NCI-H146 treated with DMSO at 0.1 percent for 48 hours (cell line): ENCODE measurements around the gene ICA1.
A peak's percentile ranks its signal among the peaks of the same experiment; 100 is the strongest.
"Not testable (repeated sequence)": the region's sequence is repeated elsewhere in the genome, so short reads cannot be mapped to it uniquely, and the experiment has no call there.

Source experiments
- DNase-seq: peaks from one replicate; lab custom pipeline; 2025; ENCODE audit not compliant: unreplicated experiment; lab: John Stamatoyannopoulos, UW

Gene ICA1

DNA sequence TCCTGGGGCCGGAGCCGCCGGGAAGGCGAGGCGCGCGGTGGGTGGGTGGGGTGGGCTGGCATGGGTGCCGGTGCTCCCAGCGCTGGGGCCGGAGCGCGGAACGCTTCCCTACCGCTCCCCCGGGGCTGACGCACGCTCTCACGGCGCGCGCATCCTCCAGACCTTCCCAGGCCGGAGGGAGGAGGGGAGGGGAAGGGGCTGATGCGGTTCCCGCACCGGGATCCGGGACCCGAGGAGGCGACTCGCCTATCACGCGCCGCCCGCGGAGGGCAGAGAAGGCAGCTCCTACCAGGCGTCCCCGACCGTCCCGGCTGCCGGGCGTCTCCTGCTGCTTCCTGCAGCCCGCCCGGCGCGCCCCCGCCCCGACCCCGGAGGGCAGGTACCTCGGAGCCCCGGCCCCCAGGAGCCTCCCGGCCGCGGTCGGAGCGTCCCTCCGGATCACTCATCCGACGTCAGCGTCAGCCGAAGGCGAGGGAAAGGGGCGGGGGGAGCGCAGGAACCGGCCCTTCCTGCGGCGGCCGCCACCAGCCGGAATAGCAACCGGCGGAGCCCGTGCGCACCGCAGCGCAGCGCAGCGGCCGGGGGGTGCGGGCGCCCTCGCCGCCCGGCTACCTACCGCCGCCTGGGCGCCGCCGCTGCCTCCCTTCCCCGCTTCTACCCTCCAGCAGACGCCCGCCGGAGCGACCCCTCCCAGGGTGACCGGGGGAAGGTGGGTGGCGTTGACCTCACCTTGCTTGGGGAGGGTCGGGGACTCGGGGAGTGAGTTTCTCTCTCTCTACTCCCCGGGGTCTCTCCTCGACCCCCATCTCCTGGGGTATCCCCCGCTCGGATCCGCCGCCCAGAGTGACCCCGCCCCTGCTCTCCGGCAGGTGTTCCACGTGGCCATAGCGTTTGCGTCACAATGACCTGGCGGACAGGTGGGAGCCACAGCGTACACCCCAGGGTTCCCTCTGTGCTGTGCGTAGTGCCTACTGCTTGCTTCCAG, at the start of gene ICA1:
ICA1 (minus strand) TSS at position 457 of the 985 bp plus-strand sequence. CDS start 26,241 bp downstream, outside the sequence.
- DNase-seq, result peak; percentile 85

DNA sequence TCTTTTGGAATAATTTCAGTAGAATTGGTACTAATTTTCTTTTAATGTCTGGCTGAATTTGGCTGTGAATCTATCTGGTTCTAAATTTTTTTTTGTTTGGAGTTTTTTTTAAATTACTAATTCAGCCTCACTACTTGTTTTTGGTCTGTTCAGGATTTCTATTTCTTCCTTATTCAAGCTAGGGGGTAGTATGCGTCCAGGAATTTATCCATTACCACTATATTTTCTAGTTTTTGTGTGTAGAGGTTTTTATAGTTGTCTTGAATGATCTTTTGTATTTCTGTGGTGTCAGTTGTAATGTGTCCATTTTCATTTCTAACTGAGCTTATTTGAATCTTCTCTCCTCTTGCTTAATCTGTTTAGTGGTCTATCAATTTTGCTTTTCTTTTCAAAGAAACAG, 48.9 kb upstream of the ICA1 start:
- DNase-seq, result no peak

DNA sequence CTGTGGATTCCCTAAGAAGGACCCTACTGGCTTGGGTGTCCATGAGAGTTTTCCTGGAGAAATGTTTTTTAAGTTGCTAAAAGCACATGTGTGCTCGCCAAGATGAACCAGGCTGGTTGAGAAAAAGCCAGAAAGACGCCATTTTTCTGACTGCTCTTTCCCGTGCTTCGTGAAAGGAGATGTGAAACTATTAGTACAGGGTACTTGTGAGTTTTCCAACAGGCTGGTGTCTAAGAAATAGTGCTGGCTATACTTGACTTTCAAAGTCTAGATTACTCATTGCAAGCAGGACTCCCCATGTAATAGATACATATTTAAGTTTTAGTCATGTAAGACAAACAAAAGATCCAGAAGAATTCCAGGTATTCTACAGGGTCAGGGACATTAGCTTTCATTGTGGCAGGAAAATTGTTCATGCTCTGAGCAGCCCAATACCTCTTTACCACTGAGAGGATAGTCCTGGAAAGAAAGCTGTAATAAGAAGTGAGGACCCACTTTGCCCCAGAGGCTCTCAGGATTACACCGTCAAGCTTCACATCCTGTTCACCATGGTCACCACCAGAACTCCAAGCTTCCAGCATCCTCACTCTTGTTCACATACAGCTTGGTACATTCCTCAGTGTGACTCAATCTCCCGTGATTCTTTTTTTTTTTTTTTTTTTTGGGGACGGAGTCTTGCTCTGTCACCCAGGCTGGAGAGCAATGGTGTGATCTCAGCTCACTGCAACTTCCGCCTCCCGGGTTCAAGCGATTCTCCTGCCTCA, 43.8 kb upstream of the ICA1 start:
- no peak for DNase-seq

DNA sequence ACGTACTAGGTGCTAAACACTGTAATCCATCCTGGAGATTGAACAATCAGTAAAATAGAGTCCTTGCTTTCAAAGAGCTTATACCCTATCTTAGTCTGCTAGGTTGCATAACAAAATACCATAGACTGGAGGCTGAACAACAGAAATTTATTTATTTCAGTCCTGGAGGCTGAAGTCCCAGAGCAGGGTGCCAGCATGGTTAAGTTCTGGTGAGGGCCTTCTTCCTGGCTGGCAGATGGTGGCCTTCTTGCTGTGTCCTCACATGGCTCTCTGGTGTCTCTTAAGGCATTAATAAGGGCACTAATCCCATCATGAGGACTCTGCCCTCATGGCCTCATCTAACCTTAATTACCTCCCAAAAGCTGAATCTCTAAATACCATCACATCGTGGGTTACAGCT, 43.1 kb upstream of the ICA1 start:
- no peak for DNase-seq

DNA sequence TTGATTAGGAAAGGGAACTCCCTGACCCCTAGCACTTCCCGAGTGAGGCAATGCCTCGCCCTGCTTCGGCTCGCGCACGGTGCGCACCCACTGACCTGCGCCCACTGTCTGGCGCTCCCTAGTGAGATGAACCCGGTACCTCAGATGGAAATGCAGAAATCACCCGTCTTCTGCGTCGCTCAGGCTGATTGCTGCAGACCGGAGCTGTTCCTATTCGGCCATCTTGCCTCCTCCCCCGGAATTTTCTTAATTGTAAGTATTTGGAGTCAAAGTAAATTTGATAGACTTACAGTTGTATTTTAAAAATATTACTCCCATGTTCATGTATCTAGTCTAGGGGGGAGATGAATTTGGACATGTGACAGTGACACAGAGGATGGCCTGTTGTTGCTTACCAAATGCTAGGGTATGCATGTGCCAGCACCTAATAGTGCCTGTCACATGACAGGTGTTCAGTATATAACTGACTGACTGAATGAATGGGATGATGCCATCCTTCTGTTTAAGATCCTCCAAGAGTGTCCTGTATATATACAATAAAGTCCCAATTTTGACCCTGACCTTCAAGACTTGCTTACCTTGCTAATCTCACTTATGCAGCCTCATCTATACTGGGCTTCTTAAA, 42.0 kb upstream of the ICA1 start:
- DNase-seq, result no peak

DNA sequence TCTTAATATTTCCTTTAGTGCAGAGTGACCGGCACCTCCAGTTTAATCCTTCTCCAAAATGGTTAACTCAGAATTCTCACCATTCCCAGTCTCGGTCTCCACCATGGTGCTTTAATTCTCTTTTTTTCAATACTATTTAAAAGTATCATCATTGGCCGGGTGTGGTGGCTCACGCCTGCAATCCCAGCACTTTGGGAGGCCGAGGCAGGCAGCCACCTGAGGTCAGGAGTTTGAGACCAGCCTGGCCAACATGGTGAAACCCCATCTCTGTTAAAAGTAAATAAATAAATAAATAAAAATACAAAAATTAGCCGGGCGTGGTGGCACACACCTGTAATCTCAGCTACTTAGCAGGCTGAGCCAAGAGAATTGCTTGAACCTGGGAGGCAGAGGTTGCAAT, 35.1 kb upstream of the ICA1 start:
- not testable (repeated sequence) for DNase-seq

DNA sequence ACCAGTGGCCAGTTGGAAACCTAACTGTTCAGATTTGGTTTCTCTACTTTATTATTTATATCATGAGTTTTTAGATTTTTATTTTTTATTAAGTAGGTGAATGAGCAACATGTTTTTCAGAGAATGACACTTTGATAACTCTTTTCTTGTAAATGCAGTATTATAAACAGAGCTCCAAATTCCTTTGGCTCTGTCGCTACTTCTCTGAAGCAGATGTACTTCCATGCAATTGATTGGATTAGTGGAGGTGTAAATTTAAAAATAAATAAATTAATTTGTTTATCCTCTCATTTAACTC, 34.3 kb upstream of the ICA1 start:
- no peak for DNase-seq

DNA sequence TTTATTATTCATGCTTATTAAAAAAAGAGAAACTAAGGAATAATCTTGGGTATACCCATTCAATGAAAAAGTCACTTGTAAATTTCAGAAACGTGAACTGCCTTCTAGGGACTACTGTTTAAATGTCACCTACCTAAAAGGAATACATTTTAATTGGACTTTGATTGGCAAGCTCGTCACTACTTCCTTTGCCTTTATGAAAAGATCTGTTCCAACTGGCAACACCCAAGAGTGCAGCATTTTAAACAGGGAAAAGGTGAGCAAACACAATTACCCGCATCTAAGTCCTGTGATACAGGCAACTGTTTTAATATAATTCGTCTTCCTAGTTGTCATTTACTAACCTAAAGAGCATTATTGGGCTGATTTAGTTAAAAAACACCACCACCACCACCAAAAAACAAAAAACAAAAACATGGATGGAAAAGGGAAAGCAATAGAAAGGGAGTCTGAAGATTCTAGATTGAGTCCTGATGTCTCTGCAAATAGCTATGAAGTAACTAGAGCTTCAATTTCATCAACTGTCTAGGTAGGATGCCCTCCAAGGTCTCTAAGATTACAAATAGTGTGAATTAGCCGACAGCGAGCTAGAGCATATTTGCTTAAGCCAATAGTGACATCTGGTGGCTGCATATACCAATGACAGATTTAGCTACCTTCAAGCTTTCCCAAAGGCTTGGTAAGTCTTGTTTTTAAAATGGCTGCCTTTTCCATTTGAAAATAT, 33.8 kb upstream of the ICA1 start:
- DNase-seq, result peak; percentile 94

DNA sequence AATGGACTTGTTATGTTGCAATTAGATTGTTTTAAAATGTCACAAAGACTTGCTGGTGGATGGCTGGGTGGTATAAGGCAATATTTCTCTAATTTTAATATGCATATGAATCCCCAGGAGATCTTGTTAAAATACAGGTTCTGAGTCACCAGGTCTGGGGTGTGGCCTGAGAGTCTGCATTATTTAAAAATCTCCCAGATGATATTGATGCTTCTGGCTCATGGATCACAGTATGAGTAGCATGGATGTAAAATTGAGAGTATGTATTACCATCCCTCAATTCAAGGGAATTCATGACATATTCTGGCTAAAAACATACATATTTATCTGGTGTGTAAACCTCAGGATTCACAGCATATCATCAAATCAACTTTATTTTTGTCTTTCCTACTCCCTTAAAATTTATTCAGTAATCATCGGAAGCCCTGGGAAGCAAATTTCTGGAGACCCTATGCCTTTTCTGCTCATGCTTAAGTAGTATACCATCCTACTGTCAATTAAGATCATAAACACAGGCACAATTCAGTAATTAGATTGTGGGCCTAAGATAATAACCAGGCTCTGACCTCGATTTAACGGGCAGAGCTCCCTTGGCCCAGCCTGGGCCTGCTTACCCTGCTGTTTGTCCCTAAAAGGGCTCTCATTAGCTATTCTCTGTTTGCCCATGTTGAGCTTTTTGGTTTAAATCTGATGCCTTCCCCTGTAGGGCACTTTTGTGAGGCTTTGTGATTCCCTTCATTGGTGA, 29.6 kb upstream of the ICA1 start:
- peak; percentile 87 for DNase-seq

DNA sequence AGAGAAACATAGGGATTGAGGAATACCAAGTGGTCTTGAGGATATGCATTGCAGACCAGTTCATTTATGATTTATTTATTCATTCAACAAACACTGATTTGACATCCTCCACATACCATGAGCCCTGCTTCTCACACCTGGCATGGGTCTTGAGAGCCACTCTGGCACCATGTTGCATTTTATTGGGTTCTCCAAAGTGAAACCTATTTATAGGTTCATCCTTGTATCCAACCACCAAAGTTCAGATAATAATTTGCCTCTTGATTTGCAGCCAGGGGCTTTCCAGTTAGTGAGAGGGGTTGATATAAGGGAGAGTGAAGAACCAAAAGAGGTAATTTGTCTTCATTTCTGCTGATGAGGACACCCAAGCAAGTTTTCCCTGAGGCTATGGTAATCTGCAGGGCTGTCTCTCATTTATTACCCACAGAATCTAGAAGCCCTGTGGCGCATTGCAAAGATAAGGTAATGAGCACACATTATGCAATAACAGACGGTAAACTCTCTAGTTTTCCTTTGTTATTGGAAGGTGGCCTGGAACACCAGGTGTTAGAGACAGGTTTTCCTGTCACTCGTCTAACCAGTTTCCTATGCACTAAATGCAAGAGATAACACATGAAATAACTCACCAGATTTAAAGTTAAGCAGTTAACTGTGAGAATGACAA, 28.8 kb upstream of the ICA1 start:
- peak; percentile 98 for DNase-seq

DNA sequence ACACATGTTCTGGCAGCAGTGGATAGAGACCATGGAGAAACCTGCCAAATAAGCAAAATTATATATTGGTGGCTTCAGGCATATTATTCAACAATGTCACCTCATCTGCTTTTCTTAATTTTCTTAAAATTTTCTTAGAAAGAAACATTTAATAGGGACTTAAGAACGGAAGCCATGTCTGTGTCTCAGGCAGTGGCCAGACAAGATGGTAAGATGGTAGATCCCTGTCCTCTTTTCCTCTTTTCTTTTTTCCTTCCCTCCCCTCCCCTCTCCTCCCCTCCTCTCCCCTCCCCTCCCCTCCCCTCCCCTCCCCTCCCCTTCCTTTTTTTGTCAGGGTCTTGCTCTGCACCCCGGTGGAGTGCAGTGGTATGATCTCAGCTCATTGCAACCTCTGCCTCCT, 24.2 kb upstream of the ICA1 start:
- no peak for DNase-seq

DNA sequence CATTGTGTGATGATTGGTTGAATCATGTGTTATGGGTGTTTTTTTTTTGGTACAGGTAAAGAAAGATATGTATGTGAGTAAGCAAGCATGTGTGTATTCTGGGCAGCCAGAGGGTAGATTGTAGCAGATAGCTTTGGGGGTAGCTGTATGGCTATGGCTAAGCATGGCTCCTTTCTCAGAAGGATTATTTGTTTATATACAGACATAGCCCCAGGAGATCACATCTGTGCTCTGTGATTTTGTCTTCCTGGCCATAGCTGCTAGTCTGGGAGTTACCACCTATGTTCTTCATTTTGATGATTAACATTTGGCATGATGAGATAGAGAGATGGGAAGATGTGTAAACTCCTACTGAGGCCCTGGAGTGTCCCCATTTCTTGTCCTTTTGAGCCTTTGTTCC, 23.2 kb upstream of the ICA1 start:
- no peak for DNase-seq

DNA sequence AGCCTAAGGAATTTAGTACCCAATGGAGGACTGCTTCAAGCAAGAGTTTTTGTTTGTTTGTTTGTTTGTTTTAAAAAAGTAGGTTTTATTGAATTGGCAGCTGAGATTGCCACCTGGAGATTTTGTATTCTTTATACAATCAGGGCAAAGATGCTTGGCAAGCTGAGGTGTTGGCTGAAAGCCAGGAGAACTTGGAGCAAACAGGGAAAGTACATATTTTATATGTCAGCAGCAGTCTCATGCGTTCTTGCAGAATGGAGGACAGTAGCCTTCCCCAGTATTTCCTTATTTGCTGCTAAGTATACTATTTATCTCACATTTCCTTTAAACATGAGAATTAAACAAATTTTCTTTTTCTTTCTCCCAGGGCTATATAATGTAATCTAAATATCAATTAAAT, 22.6 kb upstream of the ICA1 start:
- DNase-seq, result no peak

DNA sequence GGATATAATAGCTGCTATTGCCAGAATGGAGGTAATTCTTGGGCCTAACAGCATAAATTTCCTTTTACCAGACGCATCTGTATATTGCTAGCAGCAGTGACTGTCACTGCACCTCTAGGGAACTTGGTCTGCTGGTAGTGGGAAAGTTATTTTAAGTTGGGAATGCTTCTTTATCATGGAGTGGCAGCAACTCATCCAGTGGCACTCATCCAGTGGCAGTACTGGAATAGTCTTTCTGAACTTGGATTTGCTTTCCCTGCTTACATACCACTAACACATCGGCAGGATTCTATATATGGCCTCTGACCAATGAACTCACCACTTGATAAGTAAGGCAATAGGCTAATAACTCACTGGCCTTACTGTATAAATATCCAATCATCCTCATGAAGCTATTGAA, 22.0 kb upstream of the ICA1 start:
- no peak for DNase-seq

DNA sequence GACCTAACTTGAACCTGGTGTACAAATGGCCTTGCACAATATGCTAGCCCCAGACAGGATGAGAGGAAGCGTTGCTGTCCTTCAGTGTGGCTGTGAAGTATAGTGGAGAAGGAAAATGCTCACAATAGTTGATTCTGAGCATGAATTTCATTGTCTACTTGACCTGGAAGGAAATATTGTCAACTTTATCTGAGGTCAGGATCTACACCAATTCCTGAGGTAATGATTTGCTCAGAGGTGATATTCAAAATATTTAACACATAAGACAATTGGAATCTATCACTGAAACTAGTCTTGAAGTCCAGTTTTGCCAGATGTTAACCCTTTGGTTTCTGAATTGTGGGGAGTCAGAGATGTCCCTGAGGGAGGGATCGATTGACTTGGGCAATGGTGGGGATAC, 20.9 kb upstream of the ICA1 start:
- no peak for DNase-seq

DNA sequence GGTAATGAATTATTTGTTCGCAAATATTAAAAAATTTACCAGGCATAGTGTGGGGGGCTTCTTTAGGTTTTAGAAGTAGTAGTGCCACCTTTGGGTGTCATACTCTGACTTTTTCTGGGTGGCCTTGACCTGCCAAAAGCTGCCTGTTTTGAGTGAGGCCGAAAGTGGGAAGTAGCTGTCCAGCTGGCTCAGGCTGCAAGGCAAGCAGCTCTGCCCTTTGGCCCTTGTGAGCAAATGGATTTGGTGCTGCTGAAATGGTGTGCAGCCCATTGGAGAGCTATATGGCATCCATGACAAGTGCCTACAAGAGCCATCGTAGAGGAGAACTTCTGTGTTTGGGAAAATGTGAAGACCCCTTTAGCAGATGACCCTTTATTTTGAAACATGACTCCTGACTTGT, 20.2 kb upstream of the ICA1 start:
- no peak for DNase-seq

DNA sequence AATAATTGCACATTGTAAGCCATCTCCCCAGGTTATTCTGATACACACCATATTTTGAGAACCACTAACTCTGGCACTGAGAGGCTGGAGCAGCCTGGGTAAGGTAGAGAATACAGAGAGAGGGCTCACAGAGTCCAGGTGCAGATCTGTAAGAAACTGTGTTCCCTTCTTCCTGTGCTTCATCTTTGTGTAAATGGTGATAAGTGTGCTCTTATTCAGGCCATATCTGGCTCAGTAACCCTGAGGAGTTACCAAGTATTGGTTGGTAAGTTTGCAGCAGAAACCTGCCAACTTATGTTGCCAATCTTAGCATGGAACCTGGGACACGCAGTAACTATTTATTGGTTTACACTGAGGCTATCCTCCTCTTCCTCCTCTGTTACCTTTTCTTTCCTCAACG, 16.2 kb upstream of the ICA1 start:
- peak; percentile 59 for DNase-seq

DNA sequence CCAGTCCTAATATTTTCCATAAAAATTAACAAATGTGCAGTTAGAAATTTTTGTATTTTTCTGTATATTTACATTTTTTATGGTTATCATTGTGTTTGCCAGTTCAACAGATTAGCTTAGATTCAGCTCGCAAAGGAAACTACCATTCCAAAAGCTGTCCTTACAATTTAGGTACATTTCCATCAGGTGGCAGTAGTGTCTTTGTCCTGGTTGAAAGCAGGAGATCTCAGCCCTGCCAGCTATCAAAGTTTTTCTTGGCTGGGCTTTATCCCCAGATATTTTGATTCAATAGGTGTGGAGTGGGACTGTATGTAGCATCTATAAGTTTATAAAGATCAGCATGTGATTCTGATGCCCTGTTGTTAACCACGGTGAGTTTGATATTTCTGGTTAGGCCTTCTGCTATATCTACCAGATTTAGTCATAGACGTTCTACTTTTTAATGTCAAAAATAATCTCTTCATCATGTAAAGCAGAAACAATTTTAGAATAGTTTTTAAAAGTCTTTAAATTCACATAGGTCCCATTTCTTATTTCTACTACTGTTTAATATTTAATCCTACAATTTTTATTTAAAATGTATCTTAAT, 15.5 kb upstream of the ICA1 start:
- DNase-seq, result peak; percentile 80

DNA sequence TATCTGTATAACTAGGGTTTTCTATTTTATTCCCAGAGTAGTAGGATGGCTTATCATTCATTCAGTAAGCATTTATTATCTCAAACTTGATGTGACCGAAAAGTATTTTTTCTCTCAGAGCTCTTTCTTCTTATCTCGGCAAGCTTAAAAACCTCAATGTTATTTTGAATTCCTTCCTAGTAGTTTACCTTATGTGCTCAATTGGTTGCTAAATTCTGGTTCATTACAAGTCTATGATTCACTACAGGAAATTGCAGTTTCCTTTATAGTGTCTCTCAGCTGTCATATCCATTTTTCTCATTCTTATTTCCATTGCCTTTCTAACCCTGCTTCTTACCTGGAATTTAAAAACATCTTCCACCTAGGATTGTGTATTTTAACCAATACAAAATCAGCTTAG, 12.6 kb upstream of the ICA1 start:
- DNase-seq, result no peak

DNA sequence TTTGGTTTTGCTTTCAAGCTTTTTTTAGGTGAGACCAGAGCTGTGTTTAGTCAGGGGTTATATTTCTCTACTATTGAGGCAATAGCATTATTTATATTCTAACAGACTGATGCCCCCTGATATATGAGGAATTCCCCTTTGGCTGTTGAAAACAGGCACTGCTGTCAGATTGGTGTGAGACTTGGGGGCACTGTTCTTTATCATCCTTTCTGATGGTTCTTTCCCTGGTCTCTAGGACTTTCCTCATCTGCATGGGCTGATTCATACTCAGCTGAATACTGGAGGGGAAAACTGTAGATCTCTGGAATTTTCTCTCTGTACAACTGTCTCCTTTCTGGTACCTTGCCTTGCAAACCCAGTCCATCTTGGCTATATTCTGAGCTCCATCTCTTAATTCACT, 10.0 kb upstream of the ICA1 start:
- no peak for DNase-seq
